HPDE6-E6E7 (cell line): Measurements from ENCODE around the gene RNASEH1.
"Not testable (repeated sequence)": the region's sequence is repeated elsewhere in the genome, so short reads cannot be mapped to it uniquely, and the experiment has no call there.

Experiments
- DNase-seq: peaks from one replicate; pipeline ENCODE4 v3.0.0; 2011; ENCODE audit warnings: missing footprints; ENCODE audit errors: extremely low spot score

The RNASEH1 gene

GRCh38 chr2:3589086-3589485 lies 31.0 kb upstream of the RNASEH1 start:
- DNase-seq, result no peak

GRCh38 chr2:3588084-3588483 lies 30.0 kb upstream of the RNASEH1 start:
- no peak for DNase-seq

- DNase-seq, result no peak
Observed at GRCh38 chr2:3587432-3587831, 29.3 kb upstream of the RNASEH1 start.

- no peak for DNase-seq
Observed at GRCh38 chr2:3587021-3587420, 28.9 kb upstream of the RNASEH1 start.

- DNase-seq, result no peak
Observed at GRCh38 chr2:3586220-3586619, 28.1 kb upstream of the RNASEH1 start.

- no peak for DNase-seq
Observed at GRCh38 chr2:3585261-3586109, 27.4 kb upstream of the RNASEH1 start.

- DNase-seq, result no peak
Observed at GRCh38 chr2:3584608-3585260, 26.6 kb upstream of the RNASEH1 start.

- no peak for DNase-seq
Observed at GRCh38 chr2:3584076-3584475, 25.9 kb upstream of the RNASEH1 start.

GRCh38 chr2:3581367-3582262 lies 23.5 kb upstream of the RNASEH1 start:
- DNase-seq, result no peak

GRCh38 chr2:3580449-3580848 lies 22.3 kb upstream of the RNASEH1 start:
- no peak for DNase-seq

- no peak for DNase-seq
Observed at GRCh38 chr2:3578987-3579386, 20.9 kb upstream of the RNASEH1 start.

- DNase-seq, result not testable (repeated sequence)
Observed at GRCh38 chr2:3576263-3576630, 18.1 kb upstream of the RNASEH1 start.

- no peak for DNase-seq
Observed at GRCh38 chr2:3575534-3576262, 17.6 kb upstream of the RNASEH1 start.

- DNase-seq, result no peak
Observed at GRCh38 chr2:3574155-3574554, 16.0 kb upstream of the RNASEH1 start.

- no peak for DNase-seq
Observed at GRCh38 chr2:3572620-3573019, 14.5 kb upstream of the RNASEH1 start.

GRCh38 chr2:3571284-3571683 lies 13.2 kb upstream of the RNASEH1 start:
- DNase-seq, result no peak

GRCh38 chr2:3569656-3570055 lies 11.5 kb upstream of the RNASEH1 start:
- DNase-seq, result not testable (repeated sequence)

- no peak for DNase-seq
Observed at GRCh38 chr2:3566806-3567205, 8.7 kb upstream of the RNASEH1 start.

- DNase-seq, result no peak
Observed at GRCh38 chr2:3565117-3565516, 7.0 kb upstream of the RNASEH1 start.

GRCh38 chr2:3563521-3563976 lies 5.4 kb upstream of the RNASEH1 start:
- no peak for DNase-seq

GRCh38 chr2:3557639-3558204 lies 411 bp downstream of the RNASEH1 start:
- DNase-seq, result no peak
